HepG2 (cell line): Measurements from ENCODE around the gene UNC93A. TPM values are rescaled to one million over a fixed set of nuclear protein-coding genes. Genes with fewer than 3 reads are reported as not detected.

Experiments
- BCL6 ChIP-seq: IDR thresholded peaks from 2 replicates; pipeline ENCODE4 v1.6.1; 2016; ENCODE audit warnings: missing genetic modification reagents, missing compliant biosample characterization
- CEBPG ChIP-seq: IDR thresholded peaks from 2 replicates; pipeline ENCODE4 v1.6.1; 2016
- CREM ChIP-seq, 2 experiments: sonication (generic) in 1 of 2; formaldehyde crosslinking in 1 of 2; IDR thresholded peaks; 2 replicates each; pipeline versions ENCODE4 v1.4.0 to v1.6.1; 2016 to 2020; ENCODE audit warnings: antibody characterized with exemption in 1 of 2, mild to moderate bottlenecking in 1 of 2, missing genetic modification reagents in 1 of 2
- E2F2 ChIP-seq: sonication (generic); formaldehyde crosslinking; IDR thresholded peaks from 2 replicates; pipeline ENCODE4 v1.4.0; 2020; ENCODE audit warnings: missing genetic modification reagents, borderline replicate concordance
- FOXK1 ChIP-seq: sonication (generic); formaldehyde crosslinking; IDR thresholded peaks from 2 replicates; pipeline ENCODE4 v1.4.0; 2020; ENCODE audit warnings: low read depth, missing genetic modification reagents, borderline replicate concordance
- GATA4 ChIP-seq: sonication (generic); IDR thresholded peaks from 2 replicates; pipeline ENCODE4 v1.6.1; 2016; ENCODE audit warnings: antibody characterized with exemption, low read depth, borderline replicate concordance
- GLI4 ChIP-seq: sonication (generic); formaldehyde crosslinking; IDR thresholded peaks from 2 replicates; pipeline ENCODE4 v1.5.1; 2020; ENCODE audit warnings: missing genetic modification reagents, mild to moderate bottlenecking, moderate library complexity, borderline replicate concordance
- HMG20B ChIP-seq: conservative IDR thresholded peaks from 2 replicates; pipeline ENCODE4 v1.6.1; 2016; ENCODE audit warnings: missing genetic modification reagents, missing compliant biosample characterization
- HNRNPH1 ChIP-seq: fragments of 200-400 bp; formaldehyde crosslinking; optimal IDR thresholded peaks from 2 replicates; pipeline ENCODE3; 2017; ENCODE audit warnings: mild to moderate bottlenecking, low read depth, low read length
- ISL2 ChIP-seq: sonication (generic); formaldehyde crosslinking; IDR thresholded peaks from 2 replicates; pipeline ENCODE4 v1.5.0; 2020; ENCODE audit warnings: missing genetic modification reagents
- KDM6A ChIP-seq: IDR thresholded peaks from 2 replicates; pipeline ENCODE4 v1.6.1; 2016; ENCODE audit warnings: low read depth
- KLF16 ChIP-seq, 2 experiments: sonication (generic) in 1 of 2; formaldehyde crosslinking in 1 of 2; IDR thresholded peaks; 2 replicates each; pipeline versions ENCODE4 v1.6.1 to v1.8.0; 2016 to 2023; ENCODE audit warnings: missing genetic modification reagents in 2 of 2, missing compliant biosample characterization in 1 of 2
- MYC ChIP-seq: sonication (generic); formaldehyde crosslinking; IDR thresholded peaks from 2 replicates; pipeline ENCODE4 v1.9.0; 2021; ENCODE audit warnings: missing genetic modification reagents, borderline replicate concordance
- NAIF1 ChIP-seq: sonication (generic); formaldehyde crosslinking; IDR thresholded peaks from 2 replicates; pipeline ENCODE4 v1.5.0; 2020; ENCODE audit warnings: mild to moderate bottlenecking, missing genetic modification reagents, borderline replicate concordance
- NRL ChIP-seq: sonication (generic); formaldehyde crosslinking; IDR thresholded peaks from 2 replicates; pipeline ENCODE4 v1.5.0; 2020; ENCODE audit warnings: missing genetic modification reagents, mild to moderate bottlenecking, moderate library complexity, borderline replicate concordance
- STAT5B ChIP-seq: sonication (generic); formaldehyde crosslinking; IDR thresholded peaks from 2 replicates; pipeline ENCODE4 v1.4.0; 2020; ENCODE audit warnings: missing genetic modification reagents
- ZBTB38 ChIP-seq: sonication (generic); formaldehyde crosslinking; IDR thresholded peaks from 2 replicates; pipeline ENCODE4 v1.5.1; 2020; ENCODE audit warnings: mild to moderate bottlenecking, missing genetic modification reagents
- ZEB1 ChIP-seq: IDR thresholded peaks from 2 replicates; pipeline ENCODE4 v1.6.1; 2012; ENCODE audit warnings: mild to moderate bottlenecking, low read depth, inconsistent platforms; ENCODE audit not compliant: insufficient replicate concordance
- ZNF121 ChIP-seq: sonication (generic); formaldehyde crosslinking; IDR thresholded peaks from 2 replicates; pipeline ENCODE4 v1.5.0; 2020; ENCODE audit warnings: mild to moderate bottlenecking, missing genetic modification reagents
- ZNF362 ChIP-seq: sonication (generic); formaldehyde crosslinking; IDR thresholded peaks from 2 replicates; pipeline ENCODE4 v1.4.0; 2020; ENCODE audit warnings: missing genetic modification reagents, mild to moderate bottlenecking, borderline replicate concordance
- ZNF468 ChIP-seq: sonication (generic); formaldehyde crosslinking; IDR thresholded peaks from 2 replicates; pipeline ENCODE4 v1.8.0; 2022; ENCODE audit warnings: mild to moderate bottlenecking, moderate library complexity, missing genetic modification reagents
- ZNF713 ChIP-seq: sonication (generic); formaldehyde crosslinking; IDR thresholded peaks from 2 replicates; pipeline ENCODE4 v1.4.0; 2020; ENCODE audit warnings: mild to moderate bottlenecking, missing genetic modification reagents
- ZNF780A ChIP-seq: sonication (generic); formaldehyde crosslinking; IDR thresholded peaks from 2 replicates; pipeline ENCODE4 v1.8.0; 2022; ENCODE audit warnings: mild to moderate bottlenecking, missing genetic modification reagents, moderate library complexity
- polyA plus RNA-seq, 8 experiments: library from polyadenylated mRNA; depleted of rRNA in 3 of 8; stranded (reverse) in 7 of 8; unstranded in 1 of 8; fragments of >200 nt; fragmentation: Illumina TruSeq in 4 of 8; extraction: Trizol in 4 of 8; gene quantifications; 2 replicates each; pipeline versions ENCODE4 v1.2.1 to v1.2.3, GENCODE V29; 2011 to 2016; ENCODE audit warnings: low read depth in 4 of 8, missing spikeins in 1 of 8, mixed read lengths in 1 of 8; ENCODE audit not compliant: insufficient read depth in 1 of 8
- total RNA-seq, 5 experiments: library from RNA; depleted of rRNA; stranded (reverse); fragments of >200 nt; fragmentation: Illumina TruSeq; extraction: Trizol; gene quantifications; 2 replicates each; pipeline ENCODE4 v1.2.3, GENCODE V29; 2016; ENCODE audit warnings: low read depth in 1 of 5
- TF ChIP-seq, protein P1 (sequence below): sonication (generic); formaldehyde crosslinking; IDR thresholded peaks from 2 replicates; pipeline ENCODE4 v1.4.0; 2020; ENCODE audit warnings: missing genetic modification reagents
- TF ChIP-seq, protein P2 (sequence below): sonication (generic); formaldehyde crosslinking; IDR thresholded peaks from 2 replicates; pipeline ENCODE4 v1.4.0; 2020; ENCODE audit warnings: mild to moderate bottlenecking, missing genetic modification reagents

Gene UNC93A
- total and polyA plus RNA-seq, 2 of the 13 experiments (the other 11 are each of a cell fraction or from before 2014, with no cell fraction given) = 11.0 to 42.7 TPM

DNA sequence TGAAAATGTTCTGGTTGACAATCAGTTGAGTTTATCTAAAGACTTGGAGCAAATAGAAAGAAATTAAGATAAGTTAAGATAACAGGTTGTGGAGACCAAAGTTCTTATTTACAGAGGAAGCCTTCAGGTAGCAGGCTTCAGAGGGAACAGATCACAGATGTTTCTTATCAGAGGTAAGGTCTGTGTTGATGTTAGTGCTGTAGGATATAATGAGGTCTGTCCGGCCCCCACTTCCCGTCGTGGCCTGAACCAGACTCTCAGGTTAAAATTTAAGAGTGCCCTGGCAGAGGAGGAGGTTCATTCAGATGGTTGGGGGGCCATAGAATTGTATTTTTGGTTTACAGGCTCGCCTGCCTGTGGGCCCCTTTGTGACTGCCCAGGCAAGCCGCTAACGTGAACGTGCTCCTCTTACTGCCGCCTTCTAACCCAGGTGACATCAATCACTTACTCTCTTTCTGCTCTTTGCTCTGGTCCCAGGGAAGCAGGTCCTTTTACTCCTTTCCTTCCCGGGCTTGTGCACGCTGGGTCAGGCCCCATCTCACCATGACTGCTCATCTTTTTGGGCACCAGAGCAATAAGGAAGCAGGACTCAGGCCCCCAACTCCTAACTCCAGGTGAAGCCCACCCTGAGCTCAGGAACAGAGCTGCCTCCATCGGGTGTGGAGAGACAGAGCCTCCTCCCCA lies 18.3 kb upstream of the UNC93A start (continued):
- TF ChIP-seq BCL6 (CRISPR knock-in tag) = 0 out of 2 replicates have a peak, but pooled peaks have one; percentile 9
- TF ChIP-seq STAT5B (CRISPR knock-in tag) = no peak
- no peak for TF ChIP-seq E2F2 (CRISPR knock-in tag)
- TF ChIP-seq ZNF780A (CRISPR knock-in tag) = no peak
- no peak for TF ChIP-seq KLF16 (CRISPR knock-in tag; IDR thresholded peaks at IDR 0.05)
- 0 out of 2 replicates have a peak, but pooled peaks have one; percentile 13 for TF ChIP-seq ZNF121 (CRISPR knock-in tag)
- no peak for TF ChIP-seq ZEB1
- TF ChIP-seq CREM (IDR thresholded peaks at IDR 0.05) = peak; percentile 55; the same call in 1 of the 2 replicates
- TF ChIP-seq CREM (CRISPR knock-in tag; IDR thresholded peaks at IDR 0.05) = no peak
- peak; percentile 59; the same call in 1 of the 2 replicates for TF ChIP-seq NAIF1 (CRISPR knock-in tag)
- TF ChIP-seq KDM6A (CRISPR knock-in tag) = no peak
- TF ChIP-seq HNRNPH1 = no peak
- TF ChIP-seq FOXK1 (CRISPR knock-in tag) = no peak
- TF ChIP-seq GLI4 (CRISPR knock-in tag) = no peak
- no peak for TF ChIP-seq MYC (CRISPR knock-in tag)
- no peak for TF ChIP-seq ZNF362 (CRISPR knock-in tag)
- TF ChIP-seq ZNF713 (CRISPR knock-in tag) = no peak
- TF ChIP-seq, protein P1, sequence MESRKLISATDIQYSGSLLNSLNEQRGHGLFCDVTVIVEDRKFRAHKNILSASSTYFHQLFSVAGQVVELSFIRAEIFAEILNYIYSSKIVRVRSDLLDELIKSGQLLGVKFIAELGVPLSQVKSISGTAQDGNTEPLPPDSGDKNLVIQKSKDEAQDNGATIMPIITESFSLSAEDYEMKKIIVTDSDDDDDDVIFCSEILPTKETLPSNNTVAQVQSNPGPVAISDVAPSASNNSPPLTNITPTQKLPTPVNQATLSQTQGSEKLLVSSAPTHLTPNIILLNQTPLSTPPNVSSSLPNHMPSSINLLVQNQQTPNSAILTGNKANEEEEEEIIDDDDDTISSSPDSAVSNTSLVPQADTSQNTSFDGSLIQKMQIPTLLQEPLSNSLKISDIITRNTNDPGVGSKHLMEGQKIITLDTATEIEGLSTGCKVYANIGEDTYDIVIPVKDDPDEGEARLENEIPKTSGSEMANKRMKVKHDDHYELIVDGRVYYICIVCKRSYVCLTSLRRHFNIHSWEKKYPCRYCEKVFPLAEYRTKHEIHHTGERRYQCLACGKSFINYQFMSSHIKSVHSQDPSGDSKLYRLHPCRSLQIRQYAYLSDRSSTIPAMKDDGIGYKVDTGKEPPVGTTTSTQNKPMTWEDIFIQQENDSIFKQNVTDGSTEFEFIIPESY (CRISPR knock-in tag) = peak; percentile 88
- no peak for TF ChIP-seq ZNF468 (CRISPR knock-in tag)
- TF ChIP-seq GATA4 = peak; percentile 67; the same call in 1 of the 2 replicates
- peak; percentile 29; the same call in 1 of the 2 replicates for TF ChIP-seq ISL2
- TF ChIP-seq HMG20B (CRISPR knock-in tag) = no peak
- TF ChIP-seq ZBTB38 (CRISPR knock-in tag) = peak; percentile 68
- 0 out of 2 replicates have a peak, but pooled peaks have one; percentile 29 for TF ChIP-seq NRL (CRISPR knock-in tag)
- TF ChIP-seq, protein P2, sequence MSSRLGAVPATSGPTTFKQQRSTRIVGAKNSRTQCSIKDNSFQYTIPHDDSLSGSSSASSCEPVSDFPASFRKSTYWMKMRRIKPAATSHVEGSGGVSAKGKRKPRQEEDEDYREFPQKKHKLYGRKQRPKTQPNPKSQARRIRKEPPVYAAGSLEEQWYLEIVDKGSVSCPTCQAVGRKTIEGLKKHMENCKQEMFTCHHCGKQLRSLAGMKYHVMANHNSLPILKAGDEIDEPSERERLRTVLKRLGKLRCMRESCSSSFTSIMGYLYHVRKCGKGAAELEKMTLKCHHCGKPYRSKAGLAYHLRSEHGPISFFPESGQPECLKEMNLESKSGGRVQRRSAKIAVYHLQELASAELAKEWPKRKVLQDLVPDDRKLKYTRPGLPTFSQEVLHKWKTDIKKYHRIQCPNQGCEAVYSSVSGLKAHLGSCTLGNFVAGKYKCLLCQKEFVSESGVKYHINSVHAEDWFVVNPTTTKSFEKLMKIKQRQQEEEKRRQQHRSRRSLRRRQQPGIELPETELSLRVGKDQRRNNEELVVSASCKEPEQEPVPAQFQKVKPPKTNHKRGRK = no peak
- TF ChIP-seq CEBPG (CRISPR knock-in tag) = no peak
